GM18511 (cell line): Measurements from ENCODE around the gene MKRN2.
"Not testable (repeated sequence)": the region's sequence is repeated elsewhere in the genome, so short reads cannot be mapped to it uniquely, and the experiment has no call there.

Source experiments
- ATAC-seq: cut with Tn5 transposase; IDR thresholded peaks from one replicate; pipeline ENCODE4 v1.9.1; 2021; ENCODE audit warnings: mild to moderate bottlenecking, moderate library complexity; ENCODE audit not compliant: unreplicated experiment

The MKRN2 gene

GRCh38 chr3:12628813-12629212 lies 71.9 kb downstream of the MKRN2 start:
- no peak for ATAC-seq

GRCh38 chr3:12629560-12629959 lies 72.7 kb downstream of the MKRN2 start:
- no peak for ATAC-seq

- no peak for ATAC-seq
Measured at GRCh38 chr3:12630292-12630691, 73.4 kb downstream of the MKRN2 start.

- not testable (repeated sequence) for ATAC-seq
Measured at GRCh38 chr3:12630843-12631242, 74.0 kb downstream of the MKRN2 start.

- ATAC-seq, result no peak
Measured at GRCh38 chr3:12632523-12632922, 75.6 kb downstream of the MKRN2 start.

- no peak for ATAC-seq
Measured at GRCh38 chr3:12633108-12633507, 76.2 kb downstream of the MKRN2 start.
